GM08714 (cell line): Measurements from ENCODE around the gene CXCR5.

Experiments
- H3K4me3 ChIP-seq: fragments of 200-500 bp; sonication (Bioruptor generic); 2 replicates; pipeline ENCODE4 v1.5.1; 2014; ENCODE audit warnings: mild to moderate bottlenecking, low read length, inconsistent platforms
- ZNF274 ChIP-seq: IDR thresholded peaks from 2 replicates; pipeline ENCODE4 v1.6.1; 2012; ENCODE audit warnings: mild to moderate bottlenecking, low read depth, low read length

CXCR5 gene

DNA sequence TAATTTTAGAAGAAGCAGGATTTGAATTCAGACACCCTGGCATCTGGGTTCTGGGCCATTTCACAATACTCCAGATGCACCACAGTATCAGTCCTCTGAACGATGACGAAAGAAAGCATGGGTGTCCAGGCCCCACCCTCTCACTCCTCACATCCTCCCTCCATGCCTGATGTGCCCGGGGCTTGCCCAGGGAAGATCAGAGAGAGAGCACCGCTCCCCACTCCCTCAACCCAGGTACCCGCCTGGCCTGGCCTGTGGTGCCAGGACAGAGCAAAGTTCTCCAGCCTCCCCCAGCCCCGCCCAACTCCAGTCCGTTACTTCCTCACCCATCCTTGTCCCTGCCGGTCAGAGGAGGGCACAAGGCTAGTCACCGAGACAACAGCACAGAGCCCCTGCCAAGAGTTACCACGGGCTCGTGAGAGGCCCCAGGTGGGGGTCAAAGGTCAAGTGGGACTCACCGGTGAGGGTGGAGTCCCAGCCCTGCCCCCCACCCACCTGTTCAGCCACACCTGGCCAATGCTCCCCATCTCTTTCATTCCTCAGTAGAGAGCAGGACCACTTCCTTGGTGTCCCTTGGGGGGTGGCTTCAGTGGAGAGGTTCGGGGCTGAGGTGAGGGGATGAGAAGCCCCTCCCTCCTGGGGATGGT is 33.9 kb downstream of the CXCR5 start:
- no peak overlapping the region for H3K4me3 ChIP-seq

DNA sequence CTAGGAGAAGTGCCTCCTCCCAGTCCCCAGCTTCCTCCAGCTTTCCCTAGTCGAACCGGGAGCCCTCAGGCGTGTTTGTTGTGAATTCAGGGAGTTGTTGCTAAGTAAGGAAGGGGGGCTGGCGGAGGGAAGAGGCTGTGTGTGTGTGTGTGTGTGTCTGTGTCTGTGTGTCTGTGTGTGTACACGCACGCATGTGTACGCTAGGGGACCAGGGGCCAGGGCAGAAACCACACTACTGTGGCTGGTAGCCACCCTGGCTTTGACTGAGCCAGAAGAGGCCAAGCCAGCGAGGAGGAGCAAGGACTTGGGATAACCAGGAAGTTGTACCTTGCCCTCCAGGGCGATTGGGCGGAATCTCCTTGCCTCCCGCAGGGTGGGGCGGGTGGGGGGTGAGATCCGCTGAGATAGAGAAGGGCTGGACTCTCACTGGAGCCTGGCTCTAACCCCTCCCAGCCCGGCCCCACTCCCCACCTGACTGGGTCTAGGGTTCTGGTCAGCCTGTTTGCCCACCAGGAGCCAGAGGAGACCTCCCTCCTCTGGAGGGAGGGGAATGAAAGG is 34.5 kb downstream of the CXCR5 start:
- H3K4me3 ChIP-seq = no peak overlapping the region
- TF ChIP-seq ZNF274 = no peak

More for the DNA sequence above, 33.9 kb downstream of the CXCR5 start:
- no peak for TF ChIP-seq ZNF274

DNA sequence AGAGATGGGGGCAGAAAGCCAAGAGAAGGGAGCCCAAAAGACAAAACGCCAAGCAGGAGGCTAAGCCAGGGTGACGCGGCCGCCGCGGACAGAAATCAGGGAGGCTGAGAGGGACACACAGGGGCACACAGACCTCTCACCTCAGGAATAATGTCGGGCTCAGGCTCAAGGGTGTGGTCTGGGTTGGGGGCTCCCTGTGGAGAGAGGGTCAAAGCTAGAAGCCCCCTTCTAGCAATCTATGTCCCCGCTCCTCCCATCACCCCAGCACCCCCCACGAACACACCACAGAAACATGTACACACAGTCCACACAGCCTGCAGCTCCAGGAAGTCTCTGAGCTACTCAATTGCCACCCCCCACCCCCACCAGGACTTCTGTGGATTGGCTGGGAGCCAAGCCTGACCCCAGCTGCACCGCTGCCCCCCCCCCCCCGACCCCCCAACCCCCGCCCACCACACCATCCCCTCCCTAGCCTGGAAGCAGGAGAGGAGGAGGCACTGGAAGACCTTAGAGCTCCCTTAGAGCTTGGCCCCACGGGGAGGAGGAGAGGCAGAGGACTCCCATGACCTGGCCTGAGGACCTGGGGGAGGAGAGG is 35.1 kb downstream of the CXCR5 start:
- H3K4me3 ChIP-seq = no peak overlapping the region
- no peak for TF ChIP-seq ZNF274

DNA sequence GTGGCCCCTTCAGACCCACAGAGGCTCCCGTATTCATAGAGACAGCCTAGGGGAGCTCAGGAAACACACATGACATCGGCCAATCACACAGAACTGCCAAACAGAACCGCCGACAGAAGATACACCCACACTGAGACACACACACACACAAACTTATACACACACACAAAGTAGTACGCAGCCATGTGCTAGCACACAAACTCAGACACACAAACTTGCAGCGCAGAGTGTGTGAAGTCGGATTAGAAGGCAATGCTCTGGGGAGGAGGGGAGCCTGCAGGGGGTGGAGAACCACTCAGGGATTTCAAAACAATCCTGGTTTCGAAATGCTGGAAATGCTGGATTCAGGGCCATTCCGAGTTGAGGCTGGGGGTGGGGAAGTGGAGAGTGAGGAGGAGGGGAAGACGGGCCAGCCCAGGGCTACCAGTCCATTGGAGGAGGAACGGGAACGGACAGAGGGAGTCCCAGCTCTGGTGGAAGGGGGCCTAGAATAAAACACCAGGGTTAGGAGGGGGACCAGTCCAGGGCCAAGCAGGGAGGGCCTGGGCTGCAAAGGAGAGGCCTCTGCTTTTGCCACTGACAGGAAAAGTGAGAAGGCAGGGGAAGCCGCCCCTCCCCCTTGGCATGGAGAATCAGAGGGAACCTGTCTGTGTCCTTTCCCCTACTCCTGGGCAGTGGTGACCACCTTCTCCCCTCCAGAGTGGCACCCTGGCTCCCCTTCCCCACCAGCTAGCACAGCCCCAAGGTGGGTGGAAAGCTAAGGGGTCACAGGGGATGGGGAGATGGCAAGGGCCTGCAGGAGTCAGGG is 37.6 kb downstream of the CXCR5 start:
- TF ChIP-seq ZNF274 = no peak
- no peak overlapping the region for H3K4me3 ChIP-seq

DNA sequence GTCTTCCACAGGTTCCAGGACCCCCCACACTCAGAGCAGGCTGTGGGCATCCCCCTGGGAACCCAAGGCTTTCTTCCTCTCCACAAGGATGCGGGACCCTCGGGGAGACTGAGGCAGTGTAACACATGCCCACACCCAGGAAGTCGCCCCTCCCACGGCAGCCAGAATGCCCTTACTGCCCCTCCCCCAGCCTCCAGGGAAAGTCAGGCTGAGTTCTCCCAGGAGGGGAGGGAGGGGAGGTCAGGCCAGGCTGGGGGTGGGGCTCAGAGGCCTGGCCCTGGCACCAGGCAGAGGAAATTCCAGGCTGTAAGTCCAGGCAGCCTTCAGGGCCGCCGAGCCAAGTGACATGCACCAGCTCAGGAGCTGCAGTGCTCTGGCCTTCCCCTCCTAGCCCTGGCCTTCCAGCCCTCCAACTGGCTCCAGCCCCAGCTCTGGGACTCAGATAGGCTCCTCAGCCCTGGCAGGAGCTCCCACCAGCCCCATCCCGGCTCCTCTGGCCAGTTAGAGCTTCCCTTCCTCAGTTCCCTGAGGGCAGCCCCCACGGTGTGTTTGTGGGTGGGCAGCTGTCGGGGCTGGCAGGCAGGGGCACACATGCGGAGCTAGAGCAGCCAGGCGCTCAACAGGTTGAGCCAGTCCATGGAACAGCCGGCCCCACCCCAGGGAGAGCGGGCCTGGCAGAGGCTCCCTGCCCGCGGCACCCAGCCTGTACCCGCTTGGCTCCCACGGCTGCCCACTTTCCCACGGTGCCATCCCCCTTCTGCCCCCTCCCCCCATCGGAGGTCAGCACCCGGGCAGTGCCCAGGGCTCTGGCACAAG is 38.4 kb downstream of the CXCR5 start:
- H3K4me3 ChIP-seq = no peak overlapping the region
- TF ChIP-seq ZNF274 = no peak

DNA sequence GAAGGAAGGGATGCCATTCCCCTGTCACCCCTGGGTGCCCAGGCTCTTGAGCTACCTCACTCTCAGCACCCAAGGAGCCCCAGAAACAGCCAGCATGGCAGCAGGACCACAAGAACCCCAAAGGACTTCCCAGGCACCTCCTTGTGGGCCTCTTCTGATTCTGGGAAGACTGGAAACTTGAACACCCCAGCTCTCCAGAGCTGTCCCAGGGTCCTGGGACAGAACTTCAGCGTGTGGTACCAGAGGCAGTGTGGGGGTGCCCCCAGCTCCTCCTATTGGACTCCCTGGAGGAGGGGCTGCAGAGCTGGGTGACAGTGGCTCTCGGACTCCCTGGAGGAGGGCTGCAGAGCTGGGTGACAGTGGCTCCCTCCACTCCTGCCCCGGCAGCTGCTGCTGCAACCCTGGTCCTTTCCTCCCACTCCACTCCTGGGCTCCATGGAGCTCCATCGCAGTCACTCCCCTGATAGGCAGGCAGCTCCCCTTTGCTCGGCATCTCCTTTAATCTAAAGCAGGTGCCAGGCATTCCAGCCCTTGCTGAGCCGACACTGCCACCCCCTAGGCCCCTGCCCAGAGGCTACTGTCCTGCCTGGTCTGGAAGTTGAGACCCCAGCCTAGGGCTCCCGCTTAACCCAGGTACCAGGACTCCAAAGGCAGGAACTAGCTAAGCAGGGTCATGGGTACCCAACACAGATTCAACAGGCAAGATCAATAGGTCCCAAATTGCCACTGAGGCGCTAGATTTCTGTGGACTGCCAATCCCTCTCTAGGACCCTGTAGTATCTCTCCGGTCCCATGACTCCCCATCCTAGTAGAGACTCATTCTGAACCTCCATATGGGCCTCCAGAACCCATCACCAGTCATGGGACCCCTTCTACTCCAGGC is 39.3 kb downstream of the CXCR5 start:
- TF ChIP-seq ZNF274 = no peak
- peak overlapping the region; percentile 85; the same call in 1 of the 2 replicates for H3K4me3 ChIP-seq

DNA sequence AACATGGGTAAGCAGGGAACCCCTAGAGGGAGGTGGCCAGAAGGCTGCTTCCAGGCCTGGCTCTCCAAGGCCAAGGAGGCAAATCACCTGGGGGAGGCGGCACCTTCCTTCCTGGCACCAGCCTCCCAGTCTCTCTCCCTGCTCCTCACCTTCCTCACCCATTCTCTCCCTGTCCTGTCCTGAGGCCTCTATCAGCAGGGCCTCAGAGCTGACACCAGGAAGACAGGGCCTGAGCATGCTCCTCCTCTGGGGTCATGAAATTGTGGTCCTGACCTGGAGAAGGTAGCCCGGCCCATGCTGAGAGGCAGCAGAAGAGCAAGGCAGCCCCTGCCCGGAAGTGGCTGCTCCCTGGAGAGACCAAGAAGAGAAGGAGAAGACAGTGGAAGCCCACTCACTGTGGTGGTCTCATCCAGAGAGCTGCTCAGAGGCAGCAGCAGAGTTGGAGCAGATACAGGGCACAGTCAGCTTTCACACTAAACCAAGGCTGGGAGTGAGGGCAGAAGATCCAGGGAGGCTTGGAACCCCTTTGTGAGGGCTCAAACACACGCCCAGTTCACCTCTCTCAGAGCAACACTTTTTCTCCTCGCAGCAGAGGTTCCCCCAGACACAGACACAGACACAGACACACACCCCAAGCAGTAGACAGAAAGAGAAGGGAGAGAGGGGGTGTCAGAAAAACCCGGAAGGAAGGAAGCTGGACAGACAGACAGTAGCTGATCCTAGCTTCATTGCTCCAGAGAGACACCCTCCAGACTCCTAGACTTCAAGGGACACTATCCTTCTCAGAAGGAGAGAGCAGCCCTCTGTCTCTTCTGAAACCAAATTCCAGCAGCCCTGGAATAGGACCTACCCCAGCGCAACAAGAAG is 40.3 kb downstream of the CXCR5 start:
- no peak for TF ChIP-seq ZNF274
- peak overlapping the region; percentile 85 for H3K4me3 ChIP-seq

DNA sequence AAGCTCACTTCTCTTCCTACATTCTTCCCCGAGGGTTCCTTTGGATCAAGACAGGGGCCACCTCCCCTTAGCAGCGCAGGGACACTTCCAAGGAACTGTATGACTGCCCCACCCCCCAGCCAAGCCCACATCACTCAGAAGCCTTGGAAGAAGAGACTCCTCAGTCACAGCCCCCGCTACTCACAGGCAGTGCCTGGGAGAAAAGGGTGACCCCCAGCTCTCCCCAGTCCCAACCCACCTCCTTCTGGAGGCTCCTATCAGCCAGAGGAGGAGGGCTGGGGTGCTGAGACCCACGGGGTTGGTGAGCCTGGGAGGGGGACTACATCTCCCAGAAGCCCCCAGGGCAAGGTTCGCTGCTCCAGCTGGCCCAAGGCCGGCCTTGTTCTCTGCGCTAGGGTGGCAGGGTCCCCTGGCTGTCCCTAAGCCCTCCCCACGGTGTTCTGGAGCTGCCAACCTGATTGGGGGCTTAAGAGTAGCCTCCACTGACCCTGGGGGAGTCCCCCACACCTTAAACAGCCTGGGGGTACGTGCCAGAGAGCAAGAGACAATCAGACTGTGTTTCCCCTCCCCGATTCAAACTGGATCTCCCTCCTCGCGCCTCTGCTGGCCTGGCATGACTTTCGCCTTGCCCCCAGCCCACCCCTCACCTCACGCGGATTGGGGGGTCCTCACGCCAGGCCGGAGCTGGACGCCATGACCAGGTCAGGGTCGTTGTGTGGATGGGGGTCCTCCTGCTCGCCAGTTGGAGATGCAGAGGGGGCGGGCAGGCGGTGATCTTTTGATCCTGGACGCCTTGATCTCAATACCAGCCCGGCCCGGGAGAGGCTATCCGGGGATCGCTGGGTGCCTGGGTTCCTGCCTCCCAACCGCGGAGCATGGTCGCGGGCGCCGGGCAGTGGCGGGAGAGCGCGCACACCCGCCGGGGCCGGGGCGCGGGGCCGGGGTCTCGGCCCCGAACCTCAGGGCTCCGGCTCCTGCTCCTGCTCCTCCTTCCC is 41.2 kb downstream of the CXCR5 start:
- no peak for TF ChIP-seq ZNF274
- H3K4me3 ChIP-seq = peak overlapping the region; percentile 85

DNA sequence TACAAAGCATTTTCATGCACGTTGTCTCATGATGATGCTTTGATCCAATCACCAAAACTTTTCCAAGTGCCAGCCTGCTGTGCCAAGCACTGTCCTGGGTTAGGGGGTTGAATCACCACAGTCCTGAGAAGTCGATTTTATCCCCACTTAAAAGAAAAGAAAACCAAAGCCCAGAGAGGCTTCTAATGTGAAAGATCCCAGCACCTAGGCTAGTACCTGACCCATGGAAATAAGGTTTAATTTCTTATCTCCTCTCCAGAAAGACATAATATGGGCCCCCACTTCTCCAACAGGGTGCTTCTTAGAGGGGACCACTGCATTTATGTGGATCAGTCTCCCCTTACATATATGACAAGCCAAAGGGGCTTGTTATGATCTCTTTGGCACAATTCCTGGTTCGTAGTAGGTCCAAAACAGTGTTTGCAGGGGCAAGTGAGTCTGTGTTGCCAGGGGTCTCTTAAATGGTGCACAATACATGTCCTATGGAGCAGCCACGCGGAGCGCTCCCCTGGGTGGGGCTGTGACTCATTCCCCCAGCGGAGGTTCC is 43.9 kb downstream of the CXCR5 start:
- no peak overlapping the region for H3K4me3 ChIP-seq
- no peak for TF ChIP-seq ZNF274

DNA sequence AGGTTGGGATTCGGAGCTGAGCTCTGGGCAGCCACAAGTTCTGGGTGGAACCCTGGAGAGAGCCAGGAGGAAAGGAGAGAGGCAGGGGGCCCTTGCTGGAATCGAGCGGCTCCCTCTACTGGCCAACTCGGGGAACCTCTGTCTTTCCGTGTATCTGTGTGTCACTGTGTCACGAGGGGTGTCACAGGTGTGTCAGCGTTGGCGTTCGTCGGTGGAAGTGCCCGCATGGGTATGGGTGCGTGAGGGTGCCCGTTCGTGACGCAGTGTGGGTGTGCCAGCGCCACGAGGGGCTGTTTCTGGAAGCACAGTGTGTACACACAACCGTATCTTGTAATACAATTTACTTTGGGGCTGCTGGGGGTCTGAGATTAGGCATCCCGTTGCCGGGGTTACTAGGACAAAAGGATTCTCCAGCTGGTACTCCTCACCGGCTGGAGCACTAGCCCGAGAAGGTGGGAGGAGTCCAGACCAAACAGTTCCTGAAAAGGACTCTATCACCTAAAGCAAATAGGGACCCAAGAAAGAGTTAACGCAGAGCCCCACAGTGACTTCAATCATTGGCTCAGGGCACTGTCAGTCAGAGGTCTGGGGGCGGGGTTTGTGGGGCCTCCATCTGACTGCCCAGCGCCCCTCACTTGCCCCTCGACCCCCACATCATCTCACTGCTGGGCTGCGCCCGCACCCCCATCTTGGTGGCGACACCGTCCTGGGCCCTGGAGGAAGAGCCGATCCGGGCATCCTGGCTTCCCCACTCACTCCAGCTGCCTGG is 44.6 kb downstream of the CXCR5 start:
- peak overlapping the region; percentile 68 for H3K4me3 ChIP-seq
- no peak for TF ChIP-seq ZNF274
